Measurements from ENCODE around the gene TPI1.
"Not testable (repeated sequence)": the region's sequence is repeated elsewhere in the genome, so short reads cannot be mapped to it uniquely, and the experiment has no call there.

Gene TPI1

DNA sequence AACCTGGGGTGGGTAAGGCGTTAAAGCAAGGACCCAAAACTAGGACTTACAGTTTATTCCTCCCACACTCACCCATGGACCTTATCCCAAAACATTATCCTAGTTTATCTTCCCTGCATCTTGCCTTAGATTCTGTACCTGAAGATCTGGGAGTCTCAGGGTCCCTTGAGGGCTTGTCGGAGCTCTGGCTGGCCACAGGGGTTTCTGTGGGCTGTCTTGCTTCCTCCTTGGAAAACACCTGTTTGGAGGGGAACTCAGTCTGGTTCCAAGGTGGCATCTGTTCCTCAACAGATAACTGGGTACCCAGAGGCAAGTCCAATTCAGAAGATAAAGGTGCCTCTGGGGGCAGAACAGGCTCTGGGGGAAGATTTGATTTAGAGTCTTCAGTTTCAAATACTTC, 17.9 kb upstream of the TPI1 start:
- DNase-seq: no peak

DNA sequence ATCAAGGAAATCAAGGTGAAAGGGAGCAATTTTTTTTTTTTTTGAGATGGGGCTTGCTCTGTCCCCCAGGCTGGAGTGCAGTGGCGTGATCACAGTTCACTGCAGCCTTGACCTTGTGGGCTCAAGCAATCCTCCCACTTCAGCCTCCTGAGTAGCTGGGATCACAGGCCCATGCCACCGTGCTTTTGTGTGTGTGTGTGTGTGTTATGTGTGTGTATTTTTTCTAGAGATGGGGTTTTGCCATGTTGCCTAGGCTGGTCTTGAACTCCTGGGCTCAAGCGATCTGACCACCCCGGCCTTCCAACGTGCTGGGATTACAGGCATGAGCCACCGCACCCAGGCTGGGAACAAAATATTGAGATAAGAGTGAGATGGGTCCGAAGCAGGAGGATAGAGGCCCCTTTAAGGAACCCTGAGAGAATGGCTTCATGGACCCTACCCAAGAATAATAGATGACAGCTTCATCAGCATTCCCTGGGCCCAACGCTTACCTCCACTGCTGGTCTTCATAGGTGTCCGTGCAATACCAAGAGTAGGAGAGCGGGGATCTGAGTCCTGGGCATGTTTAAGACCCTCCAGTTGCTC, 17.3 kb upstream of the TPI1 start:
- DNase-seq: no peak

DNA sequence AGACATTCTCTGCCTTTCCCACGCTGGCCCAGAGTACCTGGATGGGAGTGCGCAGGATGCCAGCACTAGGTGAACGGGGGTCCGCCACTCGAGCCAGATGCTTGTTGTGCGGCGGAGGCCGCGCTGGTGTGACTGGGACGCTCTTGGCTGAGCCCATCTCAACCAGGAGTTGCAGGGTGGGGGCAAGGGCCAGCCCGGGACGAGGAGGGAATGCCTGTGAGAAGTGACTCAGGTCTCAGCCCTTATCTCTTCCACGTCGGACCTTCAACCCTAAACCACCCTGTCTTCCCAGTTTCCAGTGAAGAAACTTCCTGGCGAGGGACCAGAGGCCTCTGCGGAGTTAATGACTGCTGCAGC, 16.6 kb upstream of the TPI1 start:
- peak in 1 of 2 donors; percentile 10 for DNase-seq

DNA sequence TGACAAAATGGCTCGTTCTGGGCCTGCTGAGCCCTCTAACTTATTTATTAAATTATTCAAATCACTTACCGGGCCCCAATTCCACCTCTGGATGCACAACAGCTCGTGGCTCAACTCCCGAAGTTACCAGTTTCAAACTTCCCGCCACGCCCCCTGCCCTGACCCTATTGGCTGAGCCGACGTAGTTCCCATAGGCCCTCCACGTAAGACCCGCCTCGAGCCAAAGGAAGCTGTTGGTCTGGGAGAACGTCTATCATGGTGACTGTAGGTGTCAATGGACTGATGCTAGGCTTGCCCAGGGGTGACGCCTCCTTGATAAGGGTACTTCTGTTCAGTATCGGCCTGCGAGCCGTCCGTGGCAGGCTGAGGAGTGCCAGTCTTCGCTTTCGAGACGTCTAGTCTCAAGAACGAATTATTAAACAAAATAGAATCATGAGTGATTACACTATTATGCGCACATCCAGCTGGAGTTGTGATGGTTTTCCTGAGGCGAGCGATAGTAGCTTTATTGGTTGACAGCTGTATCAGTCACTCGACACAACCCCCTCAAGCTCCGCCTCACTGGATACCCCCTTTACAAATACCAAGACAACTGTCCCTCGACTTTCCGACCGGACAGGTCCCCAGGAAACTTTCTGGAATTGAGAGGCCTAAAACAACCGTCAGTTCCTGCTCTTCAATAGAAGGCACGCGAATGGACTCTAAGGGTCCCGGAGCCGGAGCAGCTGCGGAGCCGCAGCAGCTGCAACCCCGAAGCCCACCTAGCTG, 16.0 kb upstream of the TPI1 start, which contains the start of gene CDCA3:
CDCA3 (minus strand) TSS at position 134 of the 768 bp plus-strand sequence. CDS start 334 bp downstream, outside the sequence.
- DNase-seq: peak; percentile 90 to 91

DNA sequence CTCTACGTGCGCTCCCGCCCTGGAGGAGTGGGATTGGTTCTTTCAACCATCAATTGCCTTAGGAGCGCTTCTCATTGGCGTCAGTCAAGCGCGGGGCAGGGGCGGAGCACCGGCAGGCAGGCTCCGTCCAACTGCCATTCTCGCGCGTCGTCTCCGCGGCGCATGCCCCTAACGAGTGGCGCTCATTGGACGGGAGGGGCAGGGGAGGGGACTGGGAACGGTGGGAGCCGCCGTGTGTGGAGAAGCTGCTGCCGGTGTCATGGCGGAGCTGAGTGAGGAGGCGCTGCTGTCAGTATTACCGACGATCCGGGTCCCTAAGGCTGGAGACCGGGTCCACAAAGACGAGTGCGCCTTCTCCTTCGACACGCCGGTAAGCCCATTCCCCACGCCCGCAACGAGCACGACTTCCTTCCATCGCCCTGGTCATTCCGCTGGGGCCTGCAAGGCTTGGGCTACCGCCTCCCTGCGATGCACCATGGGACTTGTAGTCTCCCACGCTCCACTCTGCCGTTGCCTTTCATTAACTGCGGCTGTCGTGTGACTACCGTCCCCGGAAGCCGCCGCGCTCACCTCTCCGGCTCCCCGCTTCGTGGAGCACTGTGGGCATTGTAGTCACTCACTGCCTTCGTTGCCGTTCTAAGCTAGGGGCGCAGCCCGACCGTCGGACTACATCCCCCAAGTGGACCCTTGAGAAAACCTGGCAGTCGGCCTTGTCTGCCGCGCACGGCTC, 15.2 kb upstream of the TPI1 start, which contains the start of gene USP5:
USP5 (plus strand) TSS at position 230 of the 730 bp plus-strand sequence; CDS start at position 260, 30 bp downstream.
- DNase-seq: peak; percentile 96 to 98

DNA sequence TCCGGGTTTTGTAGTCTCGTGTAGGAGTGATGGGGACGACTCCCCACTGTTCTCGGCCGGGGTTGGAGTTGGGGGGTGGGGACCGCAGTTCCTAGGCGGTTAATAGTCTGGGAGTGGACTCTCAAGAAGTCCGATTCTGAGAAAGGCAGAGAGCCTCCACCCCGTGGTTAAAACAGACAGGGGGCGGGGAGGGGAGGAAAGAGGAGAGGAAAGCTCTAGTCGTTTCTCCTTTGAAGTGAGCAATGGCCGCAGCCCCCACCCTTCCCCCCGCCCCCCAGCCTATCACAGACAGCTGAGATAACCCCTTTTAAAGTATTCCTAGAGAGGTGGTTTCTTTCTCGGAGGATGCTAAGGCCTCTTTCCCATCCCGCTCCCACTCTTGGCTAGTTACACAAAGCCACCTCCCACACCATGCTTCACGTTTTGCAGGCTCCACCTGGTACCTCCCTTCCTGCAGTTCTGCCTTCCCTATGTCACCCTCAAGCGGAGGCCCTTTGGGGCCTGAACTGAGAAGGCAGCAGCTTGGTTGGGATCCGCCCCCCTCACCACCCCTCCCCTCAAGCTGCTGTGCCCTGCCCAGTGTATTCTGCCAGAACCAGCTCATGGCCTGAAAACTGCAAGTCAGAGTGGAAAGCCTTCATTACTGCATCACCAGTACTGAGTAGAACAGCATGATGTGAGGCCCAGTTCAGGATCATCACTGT, 14.5 kb upstream of the TPI1 start:
- peak; percentile 49 to 50 for DNase-seq

DNA sequence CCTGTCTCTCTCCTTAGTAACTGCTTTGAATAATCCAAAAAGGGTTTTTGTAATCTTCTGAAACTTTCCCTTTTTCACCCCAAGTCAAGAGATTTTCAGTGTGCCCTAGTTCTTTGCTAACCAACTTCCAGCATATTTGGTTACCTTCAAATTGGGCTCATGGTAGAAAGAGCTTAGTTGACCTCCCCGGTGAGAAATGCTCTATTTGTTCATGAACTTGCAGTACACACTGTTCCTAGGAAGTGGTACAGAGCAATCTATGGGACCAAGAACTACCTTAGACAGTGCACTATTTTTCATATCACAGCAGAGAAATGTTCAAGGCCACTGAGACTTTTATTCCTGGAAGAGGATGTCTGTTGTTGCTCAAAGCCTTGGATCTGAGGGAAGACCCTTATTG, 13.7 kb upstream of the TPI1 start:
- DNase-seq: no peak

DNA sequence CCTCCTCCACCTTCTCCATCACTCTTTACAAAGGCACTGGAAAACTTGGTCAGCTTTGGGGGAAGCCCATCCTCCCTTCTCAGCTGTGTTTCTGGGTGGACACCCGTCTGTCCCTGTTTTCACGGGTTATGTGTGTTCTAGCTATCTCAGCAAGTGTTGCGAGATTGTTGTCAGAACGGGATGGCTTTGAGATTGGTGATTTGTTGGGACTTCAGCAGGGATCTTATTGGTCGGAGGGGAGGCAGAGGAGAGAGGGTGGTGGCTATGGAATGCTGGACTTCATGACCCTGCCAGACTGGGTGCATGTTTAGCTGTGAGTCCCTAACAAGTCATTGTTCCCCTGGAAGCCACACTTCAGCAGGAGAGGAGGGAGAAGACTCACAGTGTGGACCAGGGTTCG, 13.3 kb upstream of the TPI1 start:
- no peak for DNase-seq

DNA sequence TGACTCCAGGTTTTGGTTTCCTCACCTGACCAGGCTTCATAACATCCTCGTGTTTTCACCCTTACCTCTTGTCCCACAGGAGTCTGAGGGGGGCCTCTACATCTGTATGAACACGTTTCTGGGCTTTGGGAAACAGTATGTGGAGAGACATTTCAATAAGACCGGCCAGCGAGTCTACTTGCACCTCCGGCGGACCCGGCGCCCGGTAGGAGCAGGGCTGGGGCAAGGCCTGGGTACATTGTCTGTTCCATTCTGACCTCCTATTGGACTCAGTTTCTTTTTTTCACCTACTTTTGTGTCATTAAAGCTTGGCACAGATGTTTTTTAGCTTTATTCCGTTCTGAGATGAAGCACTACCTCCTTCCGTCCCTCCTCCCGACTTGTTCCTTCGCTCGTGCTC, 12.0 kb upstream of the TPI1 start:
- DNase-seq: no peak

DNA sequence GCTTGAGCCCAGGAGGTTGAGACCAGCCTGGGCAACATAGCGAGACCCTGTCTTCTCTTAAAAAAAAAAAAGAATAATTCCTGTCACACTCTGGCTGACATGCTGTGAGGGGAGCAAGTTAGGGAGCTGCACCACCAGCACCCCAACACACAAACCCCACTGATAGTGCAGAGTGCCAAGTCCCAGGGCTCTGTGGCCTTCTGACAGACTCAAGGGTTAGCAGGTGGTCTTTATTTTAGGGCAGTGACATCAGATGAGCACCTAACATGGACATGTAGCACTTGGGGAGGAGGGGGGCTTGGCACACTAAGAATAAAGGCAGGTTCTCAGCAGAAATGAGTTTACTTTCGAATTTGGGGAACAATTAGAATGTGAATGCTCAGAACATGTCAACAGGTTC, 8.5 kb upstream of the TPI1 start:
- DNase-seq: no peak

DNA sequence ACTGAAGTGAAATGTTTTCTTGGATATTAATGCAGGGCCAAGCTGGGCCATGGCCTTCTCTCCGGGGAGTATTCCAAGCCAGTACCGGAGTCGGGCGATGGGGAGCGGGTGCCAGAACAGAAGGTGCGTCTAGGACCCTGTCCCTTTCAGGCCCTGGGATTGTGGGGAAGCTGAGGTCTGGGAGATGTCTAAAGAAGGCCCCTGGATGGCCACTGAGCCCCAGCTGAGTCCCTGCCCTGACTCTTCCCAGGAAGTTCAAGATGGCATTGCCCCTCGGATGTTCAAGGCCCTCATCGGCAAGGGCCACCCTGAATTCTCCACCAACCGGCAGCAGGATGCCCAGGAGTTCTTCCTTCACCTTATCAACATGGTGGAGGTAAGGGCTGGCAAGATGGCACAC, 7.2 kb upstream of the TPI1 start:
- no peak for DNase-seq

DNA sequence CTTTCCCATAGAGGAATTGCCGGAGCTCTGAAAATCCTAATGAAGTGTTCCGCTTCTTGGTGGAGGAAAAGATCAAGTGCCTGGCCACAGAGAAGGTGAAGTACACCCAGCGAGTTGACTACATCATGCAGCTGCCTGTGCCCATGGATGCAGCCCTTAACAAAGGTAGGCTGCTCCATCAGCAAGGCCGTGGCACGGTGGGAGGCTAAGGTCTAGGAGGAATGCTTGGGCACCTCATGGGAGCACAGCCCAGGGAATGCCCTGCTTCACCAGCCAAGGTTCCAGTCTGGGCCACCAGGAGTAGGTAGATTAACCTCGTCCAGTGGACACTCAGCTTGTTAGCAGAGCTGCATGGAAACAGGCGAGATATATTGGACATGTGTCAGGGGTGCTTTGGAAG, 6.4 kb upstream of the TPI1 start:
- no peak for DNase-seq

DNA sequence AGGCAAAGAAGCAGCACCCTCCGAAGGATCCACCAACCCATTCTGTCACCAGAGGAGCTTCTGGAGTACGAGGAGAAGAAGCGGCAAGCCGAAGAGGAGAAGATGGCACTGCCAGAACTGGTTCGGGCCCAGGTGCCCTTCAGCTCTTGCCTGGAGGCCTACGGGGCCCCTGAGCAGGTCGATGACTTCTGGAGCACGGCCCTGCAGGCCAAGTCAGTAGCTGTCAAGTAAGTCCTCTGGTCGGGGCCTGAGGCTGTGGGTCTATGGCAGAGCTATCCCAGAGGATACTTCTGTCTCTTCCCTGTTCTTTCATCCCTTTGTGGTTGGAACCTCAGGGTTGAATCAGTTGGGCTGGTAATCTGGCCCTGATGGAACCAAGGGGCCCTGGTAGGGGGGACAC, 5.9 kb upstream of the TPI1 start:
- DNase-seq: no peak

DNA sequence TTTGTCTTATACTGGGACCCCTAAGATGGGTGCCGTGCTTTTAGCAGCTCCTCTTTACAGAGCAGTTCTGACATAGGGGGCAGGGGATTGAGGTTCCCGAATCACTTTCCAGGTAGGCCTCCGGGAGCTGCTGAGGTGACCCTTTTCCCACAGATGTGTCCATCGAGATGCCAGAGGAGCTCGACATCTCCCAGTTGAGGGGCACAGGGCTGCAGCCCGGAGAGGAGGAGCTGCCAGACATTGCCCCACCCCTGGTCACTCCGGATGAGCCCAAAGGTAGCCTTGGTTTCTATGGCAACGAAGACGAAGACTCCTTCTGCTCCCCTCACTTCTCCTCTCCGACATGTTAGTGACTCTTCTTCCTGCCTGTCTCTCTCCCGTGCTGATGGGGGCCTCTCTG, 4.3 kb upstream of the TPI1 start:
- DNase-seq: no peak

DNA sequence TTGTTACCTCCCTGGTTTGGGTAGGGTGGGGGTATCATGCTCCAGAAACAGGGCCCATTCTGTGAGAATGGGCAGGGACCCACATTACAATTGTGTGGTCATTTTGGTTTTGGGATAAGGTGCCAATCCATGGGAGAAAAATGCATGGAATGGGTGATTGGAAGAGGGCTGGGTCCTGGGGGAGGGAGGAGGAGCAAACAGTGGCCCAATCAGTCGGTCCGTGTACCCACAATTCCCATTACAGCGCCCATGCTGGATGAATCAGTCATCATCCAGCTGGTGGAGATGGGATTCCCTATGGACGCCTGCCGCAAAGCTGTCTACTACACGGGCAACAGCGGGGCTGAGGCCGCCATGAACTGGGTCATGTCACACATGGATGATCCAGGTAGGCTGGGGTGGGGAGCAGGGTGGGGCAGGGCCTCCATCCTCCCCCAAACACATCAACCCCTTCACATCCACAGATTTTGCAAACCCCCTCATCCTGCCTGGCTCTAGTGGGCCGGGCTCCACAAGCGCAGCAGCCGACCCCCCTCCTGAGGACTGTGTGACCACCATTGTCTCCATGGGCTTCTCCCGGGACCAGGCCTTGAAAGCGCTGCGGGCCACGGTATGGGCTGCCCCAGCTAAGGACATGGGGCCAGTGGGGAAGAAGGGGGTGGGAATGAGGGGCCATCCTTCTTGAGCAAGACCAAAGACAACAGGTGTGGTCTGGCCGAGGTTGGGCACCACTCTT, 3.6 kb upstream of the TPI1 start:
- DNase-seq: no peak

DNA sequence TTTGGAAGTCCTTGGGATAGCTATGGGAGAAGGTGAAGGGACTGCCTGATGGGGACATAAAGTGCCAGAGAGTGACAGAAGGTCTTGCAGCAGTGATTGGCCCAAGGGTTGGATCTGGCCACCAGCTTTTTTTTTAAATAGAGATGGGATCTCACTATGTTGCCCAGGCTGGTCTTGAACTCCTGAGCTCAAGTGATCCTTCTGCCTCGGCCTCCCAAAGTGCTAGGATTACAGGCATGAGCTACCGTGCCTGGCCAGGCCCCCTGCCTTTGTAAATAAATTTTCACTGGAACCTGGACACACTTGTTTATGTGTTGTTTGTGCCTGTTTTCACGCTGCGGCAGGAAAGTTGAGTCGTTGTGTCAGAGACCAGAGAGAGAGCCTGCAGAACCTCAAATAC, 2.0 kb upstream of the TPI1 start:
- not testable (repeated sequence) for DNase-seq

DNA sequence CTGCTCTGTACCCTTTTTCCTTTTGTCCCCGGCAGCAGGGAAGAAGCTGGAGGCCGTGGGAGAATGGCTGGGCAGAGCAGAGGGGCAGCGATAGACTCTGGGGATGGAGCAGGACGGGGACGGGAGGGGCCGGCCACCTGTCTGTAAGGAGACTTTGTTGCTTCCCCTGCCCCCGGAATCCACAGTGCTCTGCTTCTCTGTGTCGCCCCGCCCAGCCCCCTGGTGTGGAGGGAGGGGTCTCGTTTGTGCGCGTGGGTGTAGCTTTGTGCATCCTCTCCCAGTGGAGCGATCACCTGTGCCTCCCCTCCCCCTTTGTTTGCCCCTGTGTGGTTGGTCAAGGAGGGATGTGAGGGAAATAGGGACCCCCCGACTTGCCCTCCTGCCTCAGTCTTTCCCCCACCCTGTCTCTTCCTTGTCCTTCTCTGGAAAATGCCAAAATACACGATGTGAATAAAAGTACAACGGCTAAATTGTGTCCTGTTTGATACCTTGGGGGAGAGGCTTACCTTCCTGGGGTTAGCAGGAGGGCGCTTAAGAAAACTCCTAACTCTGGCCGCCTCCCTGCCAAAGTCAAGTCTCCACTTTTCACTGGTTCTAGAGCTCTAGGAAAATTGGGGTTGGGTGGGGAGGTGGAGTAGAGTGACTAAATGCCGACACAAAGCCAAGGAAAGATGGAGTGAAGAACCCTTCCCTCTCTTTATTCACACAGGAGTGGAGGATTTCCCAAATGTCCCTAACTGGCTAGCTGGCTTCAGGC, 990 bp upstream of the TPI1 start:
- DNase-seq: no peak

DNA sequence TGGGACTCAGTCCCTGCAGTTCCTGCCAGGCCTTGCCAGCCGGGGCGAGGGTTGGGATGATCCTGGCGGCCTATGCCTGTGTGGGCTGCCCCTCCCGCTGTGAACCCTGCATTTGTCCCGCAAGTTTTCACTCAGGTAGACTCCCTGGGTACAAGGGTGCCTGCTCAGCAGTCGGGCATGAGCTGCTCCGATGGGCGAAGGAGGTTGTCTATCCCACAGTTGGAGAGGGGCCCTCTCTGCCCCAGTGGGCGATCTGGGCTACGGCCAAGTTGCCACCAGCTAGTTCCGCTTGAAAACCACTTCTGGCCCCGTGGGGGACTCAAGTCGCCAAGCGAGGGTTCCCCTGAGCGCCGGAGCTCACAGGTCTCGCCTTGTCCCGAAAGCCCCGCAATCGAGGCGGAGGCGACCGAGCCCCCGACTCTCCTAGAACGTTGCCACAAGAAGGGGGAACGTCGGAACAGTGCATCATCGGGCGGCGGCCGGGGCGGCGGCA, 365 bp upstream of the TPI1 start:
- DNase-seq: no peak

DNA sequence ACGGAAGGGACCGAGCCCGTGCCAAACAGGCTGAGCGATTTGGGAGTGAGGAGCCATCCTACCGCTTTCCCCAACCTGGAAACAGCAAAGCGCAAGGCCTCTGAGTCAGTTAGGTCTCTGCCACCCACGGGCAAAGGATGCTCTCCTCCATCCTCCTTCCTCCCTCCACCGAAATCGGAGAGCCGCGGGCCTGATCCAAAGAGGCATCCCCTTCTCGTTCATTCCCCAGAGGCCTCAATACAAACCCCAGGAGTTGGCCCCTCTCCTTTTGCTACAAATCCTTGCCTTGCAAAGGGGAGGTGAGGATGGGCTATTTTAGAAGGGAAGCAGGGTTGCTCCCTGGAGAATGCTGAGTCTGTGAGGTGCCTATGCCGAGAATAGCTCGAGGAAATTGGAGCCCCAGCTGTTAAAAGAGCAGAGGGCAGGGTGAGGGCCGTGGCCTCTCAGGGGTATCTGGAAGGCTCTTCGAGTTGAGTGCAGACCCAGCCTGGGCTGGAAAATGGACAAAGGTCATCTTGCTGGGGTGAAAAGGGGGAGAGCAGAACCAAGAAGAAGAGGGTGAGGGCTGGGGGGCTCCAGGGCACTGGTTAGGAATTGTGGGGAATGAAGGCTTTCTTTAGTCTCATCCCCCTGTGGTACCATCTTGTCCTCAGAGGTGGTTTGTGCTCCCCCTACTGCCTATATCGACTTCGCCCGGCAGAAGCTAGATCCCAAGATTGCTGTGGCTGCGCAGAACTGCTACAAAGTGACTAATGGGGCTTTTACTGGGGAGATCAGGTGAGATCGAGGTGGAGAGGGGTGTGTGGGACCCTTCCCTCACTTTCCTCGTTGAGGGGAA, 1.1 kb downstream of the TPI1 start:
- DNase-seq: no peak

Measured in activated CD4-positive, alpha-beta T cell treated with anti-CD3 and anti-CD28 coated beads for 4 hours (primary cell).